ENCODE results near the gene KCNT1. TPM values are rescaled to one million over a fixed set of nuclear protein-coding genes. Genes with fewer than 3 reads are reported as not detected.
A peak's percentile ranks its signal among the peaks of the same experiment; 100 is the strongest.

KCNT1 gene
- total RNA-seq, 1 donor from 2014 or later: not detected

GRCh38 chr9:135774239-135774747, 72.3 kb downstream of the KCNT1 start:
- no peaks in the 10 kb centered on the region for H3K4me1 Mint-ChIP-seq (ENCODE audit: low read depth, unreplicated experiment)
- FAIRE-seq: peak; percentile 34
- no peak overlapping the region for H3K27ac Mint-ChIP-seq (ENCODE audit: unreplicated experiment)

GRCh38 chr9:135774794-135775525, 73.0 kb downstream of the KCNT1 start:
- Histone ChIP-seq H3K4me3 (ENCODE audit: insufficient read depth, low read depth, low read length) (no peak overlapping the region), H3K9ac (ENCODE audit: low read length) (no peak overlapping the region), H3K27me3 (ENCODE audit: insufficient read depth, low read length) (no peaks in the 10 kb centered on the region), H3K4me1 (ENCODE audit: insufficient read depth, low read length) (no peaks in the 10 kb centered on the region), H4K20me1 (ENCODE audit: insufficient read depth, low read length) (no peaks in the 10 kb centered on the region), H2AFZ (ENCODE audit: low read depth, low read length) (no peak overlapping the region), H3K36me3 (ENCODE audit: insufficient read depth, low read length) (no peaks in the 10 kb centered on the region), H3K27ac (ENCODE audit: low read depth, low read length) (no peak overlapping the region), H3K4me2 (ENCODE audit: low read length) (no peak overlapping the region), H3K9me3 (ENCODE audit: insufficient read depth, low read depth, low read length) (no peaks in the 10 kb centered on the region), H3K79me2 (ENCODE audit: insufficient read depth, low read length) (no peaks in the 10 kb centered on the region)
- TF ChIP-seq EZH2 (IDR thresholded peaks at IDR 0.05; ENCODE audit: insufficient read depth, low read length): no peak
- no peak for TF ChIP-seq CTCF (IDR thresholded peaks at IDR 0.05; ENCODE audit: insufficient read depth, low read depth, low read length)
- H3K36me3 Mint-ChIP-seq (ENCODE audit: low read depth, unreplicated experiment): no peaks in the 10 kb centered on the region
- peaks cover 19% of the 10 kb centered on the region for H3K27me3 Mint-ChIP-seq (ENCODE audit: low read depth, unreplicated experiment)
- H3K4me1 Mint-ChIP-seq (ENCODE audit: low read depth, unreplicated experiment): no peaks in the 10 kb centered on the region
- H3K9me3 Mint-ChIP-seq (ENCODE audit: unreplicated experiment): no peaks in the 10 kb centered on the region
- no peak overlapping the region for H3K27ac Mint-ChIP-seq (ENCODE audit: unreplicated experiment)
- FAIRE-seq (no peak), DNase-seq (ENCODE audit: low read depth) (no peak)
- H3K4me3 Mint-ChIP-seq (ENCODE audit: unreplicated experiment): no peak overlapping the region

More at GRCh38 chr9:135774239-135774747, 72.3 kb downstream of the KCNT1 start:
- H3K27ac ChIP-seq (ENCODE audit: low read depth, low read length): no peak overlapping the region
- H3K36me3 Mint-ChIP-seq (ENCODE audit: low read depth, unreplicated experiment): no peaks in the 10 kb centered on the region
- H3K9me3 Mint-ChIP-seq (ENCODE audit: unreplicated experiment): no peaks in the 10 kb centered on the region
- no peaks in the 10 kb centered on the region for H3K36me3 ChIP-seq (ENCODE audit: insufficient read depth, low read length)
- DNase-seq (ENCODE audit: low read depth): no peak
- no peak overlapping the region for H3K4me3 ChIP-seq (ENCODE audit: insufficient read depth, low read depth, low read length)
- no peaks in the 10 kb centered on the region for H3K9me3 ChIP-seq (ENCODE audit: insufficient read depth, low read depth, low read length)
- no peak overlapping the region for H2AFZ ChIP-seq (ENCODE audit: low read depth, low read length)
- TF ChIP-seq EZH2 (IDR thresholded peaks at IDR 0.05; ENCODE audit: insufficient read depth, low read length): no peak
- no peak for TF ChIP-seq CTCF (IDR thresholded peaks at IDR 0.05; ENCODE audit: insufficient read depth, low read depth, low read length)
- no peaks in the 10 kb centered on the region for H3K27me3 ChIP-seq (ENCODE audit: insufficient read depth, low read length)
- H3K4me3 Mint-ChIP-seq (ENCODE audit: unreplicated experiment): no peak overlapping the region
- no peaks in the 10 kb centered on the region for H3K79me2 ChIP-seq (ENCODE audit: insufficient read depth, low read length)
- no peaks in the 10 kb centered on the region for H4K20me1 ChIP-seq (ENCODE audit: insufficient read depth, low read length)
- H3K4me1 ChIP-seq (ENCODE audit: insufficient read depth, low read length): no peaks in the 10 kb centered on the region
- no peak overlapping the region for H3K4me2 ChIP-seq (ENCODE audit: low read length)
- no peak overlapping the region for H3K9ac ChIP-seq (ENCODE audit: low read length)
- H3K27me3 Mint-ChIP-seq (ENCODE audit: low read depth, unreplicated experiment): peaks cover 15% of the 10 kb centered on the region

- Histone ChIP-seq H2AFZ (ENCODE audit: low read depth, low read length) (no peak overlapping the region), H3K36me3 (ENCODE audit: insufficient read depth, low read length) (no peaks in the 10 kb centered on the region), H3K79me2 (ENCODE audit: insufficient read depth, low read length) (no peaks in the 10 kb centered on the region), H3K4me2 (ENCODE audit: low read length) (no peak overlapping the region), H3K9me3 (ENCODE audit: insufficient read depth, low read depth, low read length) (no peaks in the 10 kb centered on the region), H4K20me1 (ENCODE audit: insufficient read depth, low read length) (no peaks in the 10 kb centered on the region), H3K4me1 (ENCODE audit: insufficient read depth, low read length) (no peaks in the 10 kb centered on the region), H3K27me3 (ENCODE audit: insufficient read depth, low read length) (no peaks in the 10 kb centered on the region), H3K4me3 (ENCODE audit: insufficient read depth, low read depth, low read length) (no peak overlapping the region), H3K9ac (ENCODE audit: low read length) (no peak overlapping the region), H3K27ac (ENCODE audit: low read depth, low read length) (no peak overlapping the region)
- H3K27me3 Mint-ChIP-seq (ENCODE audit: low read depth, unreplicated experiment): peaks cover 24% of the 10 kb centered on the region
- no peaks in the 10 kb centered on the region for H3K9me3 Mint-ChIP-seq (ENCODE audit: unreplicated experiment)
- no peak for TF ChIP-seq EZH2 (IDR thresholded peaks at IDR 0.05; ENCODE audit: insufficient read depth, low read length)
- no peak for TF ChIP-seq CTCF (IDR thresholded peaks at IDR 0.05; ENCODE audit: insufficient read depth, low read depth, low read length)
- FAIRE-seq: no peak
- no peaks in the 10 kb centered on the region for H3K4me1 Mint-ChIP-seq (ENCODE audit: low read depth, unreplicated experiment)
- H3K36me3 Mint-ChIP-seq (ENCODE audit: low read depth, unreplicated experiment): no peaks in the 10 kb centered on the region
- no peak overlapping the region for H3K4me3 Mint-ChIP-seq (ENCODE audit: unreplicated experiment)
- no peak for DNase-seq (ENCODE audit: low read depth)
- H3K27ac Mint-ChIP-seq (ENCODE audit: unreplicated experiment): no peak overlapping the region
These were observed 73.9 kb downstream of the KCNT1 start for GRCh38 chr9:135775911-135776310.
